PC-9 (cell line): ENCODE results near the gene WBP2.

ENCODE experiments used
- EZH2 ChIP-seq: fragments of 200-600 bp; sonication (generic); IDR thresholded peaks from 2 replicates; pipeline ENCODE4 v1.8.0; 2017; ENCODE audit warnings: antibody characterized with exemption, low read depth
- TF ChIP-seq, protein P1 (sequence below): fragments of 200-600 bp; sonication (generic); conservative IDR thresholded peaks from 2 replicates; pipeline ENCODE4 v1.6.1; 2017; ENCODE audit warnings: mixed run types, antibody characterized with exemption, mild to moderate bottlenecking, moderate library complexity

- TF ChIP-seq, protein P1, sequence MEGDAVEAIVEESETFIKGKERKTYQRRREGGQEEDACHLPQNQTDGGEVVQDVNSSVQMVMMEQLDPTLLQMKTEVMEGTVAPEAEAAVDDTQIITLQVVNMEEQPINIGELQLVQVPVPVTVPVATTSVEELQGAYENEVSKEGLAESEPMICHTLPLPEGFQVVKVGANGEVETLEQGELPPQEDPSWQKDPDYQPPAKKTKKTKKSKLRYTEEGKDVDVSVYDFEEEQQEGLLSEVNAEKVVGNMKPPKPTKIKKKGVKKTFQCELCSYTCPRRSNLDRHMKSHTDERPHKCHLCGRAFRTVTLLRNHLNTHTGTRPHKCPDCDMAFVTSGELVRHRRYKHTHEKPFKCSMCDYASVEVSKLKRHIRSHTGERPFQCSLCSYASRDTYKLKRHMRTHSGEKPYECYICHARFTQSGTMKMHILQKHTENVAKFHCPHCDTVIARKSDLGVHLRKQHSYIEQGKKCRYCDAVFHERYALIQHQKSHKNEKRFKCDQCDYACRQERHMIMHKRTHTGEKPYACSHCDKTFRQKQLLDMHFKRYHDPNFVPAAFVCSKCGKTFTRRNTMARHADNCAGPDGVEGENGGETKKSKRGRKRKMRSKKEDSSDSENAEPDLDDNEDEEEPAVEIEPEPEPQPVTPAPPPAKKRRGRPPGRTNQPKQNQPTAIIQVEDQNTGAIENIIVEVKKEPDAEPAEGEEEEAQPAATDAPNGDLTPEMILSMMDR: no peak
- TF ChIP-seq EZH2: no peak
These were observed 42.9 kb upstream of the WBP2 start for GRCh38 chr17:75898065-75898464.
